HG03432 (cell line): ENCODE data around the gene SLC10A2.

Source experiments
- ATAC-seq: cut with Tn5 transposase; IDR thresholded peaks from one replicate; pipeline ENCODE4 v1.9.1; 2021; ENCODE audit warnings: mild to moderate bottlenecking, moderate library complexity; ENCODE audit not compliant: unreplicated experiment

The SLC10A2 gene

GRCh38 chr13:103055166-103055565 lies 11.1 kb downstream of the SLC10A2 start:
- ATAC-seq: no peak

- no peak for ATAC-seq
Observed at GRCh38 chr13:103046676-103047075, 19.5 kb downstream of the SLC10A2 start.

GRCh38 chr13:103044056-103044455 lies 22.2 kb downstream of the SLC10A2 start:
- no peak for ATAC-seq

- no peak for ATAC-seq
Observed at GRCh38 chr13:103040006-103040405, 26.2 kb downstream of the SLC10A2 start.

GRCh38 chr13:103039183-103039582 lies 27.0 kb downstream of the SLC10A2 start:
- no peak for ATAC-seq

GRCh38 chr13:103036268-103036667 lies 29.9 kb downstream of the SLC10A2 start:
- no peak for ATAC-seq

GRCh38 chr13:103033999-103034398 lies 32.2 kb downstream of the SLC10A2 start:
- ATAC-seq: peak; percentile 25

GRCh38 chr13:103031332-103031873 lies 34.8 kb downstream of the SLC10A2 start:
- peak; percentile 93 for ATAC-seq

GRCh38 chr13:103030776-103031175 lies 35.4 kb downstream of the SLC10A2 start:
- no peak for ATAC-seq

- ATAC-seq: no peak
Observed at GRCh38 chr13:103029798-103030197, 36.4 kb downstream of the SLC10A2 start.

GRCh38 chr13:103022336-103022735 lies 43.9 kb downstream of the SLC10A2 start:
- ATAC-seq: no peak

- ATAC-seq: no peak
Observed at GRCh38 chr13:103018556-103018955, 47.7 kb downstream of the SLC10A2 start.

GRCh38 chr13:103012646-103013045 lies 53.6 kb downstream of the SLC10A2 start:
- no peak for ATAC-seq

GRCh38 chr13:103009051-103009840 lies 57.0 kb downstream of the SLC10A2 start:
- no peak for ATAC-seq

GRCh38 chr13:103007427-103007762 lies 58.8 kb downstream of the SLC10A2 start:
- ATAC-seq: peak; percentile 46

- ATAC-seq: peak; percentile 93
Observed at GRCh38 chr13:103006641-103007426, 59.4 kb downstream of the SLC10A2 start.

GRCh38 chr13:103004661-103005345 lies 61.4 kb downstream of the SLC10A2 start:
- no peak for ATAC-seq

GRCh38 chr13:103003631-103004030 lies 62.6 kb downstream of the SLC10A2 start:
- no peak for ATAC-seq

GRCh38 chr13:103002279-103002678 lies 63.9 kb downstream of the SLC10A2 start:
- ATAC-seq: no peak

- ATAC-seq: no peak
Observed at GRCh38 chr13:103000157-103000556, 66.1 kb downstream of the SLC10A2 start.

GRCh38 chr13:102999499-102999898 lies 66.7 kb downstream of the SLC10A2 start:
- ATAC-seq: peak; percentile 67
